Cortex of kidney (tissue), 1 donor: ENCODE results near the gene MAPK4.
"Not testable (repeated sequence)": the region's sequence is repeated elsewhere in the genome, so short reads cannot be mapped to it uniquely, and the experiment has no call there.

ENCODE experiments used
- DNase-seq: peaks from one replicate; lab custom pipeline; 2025; lab: John Stamatoyannopoulos, UW

Gene MAPK4

DNA sequence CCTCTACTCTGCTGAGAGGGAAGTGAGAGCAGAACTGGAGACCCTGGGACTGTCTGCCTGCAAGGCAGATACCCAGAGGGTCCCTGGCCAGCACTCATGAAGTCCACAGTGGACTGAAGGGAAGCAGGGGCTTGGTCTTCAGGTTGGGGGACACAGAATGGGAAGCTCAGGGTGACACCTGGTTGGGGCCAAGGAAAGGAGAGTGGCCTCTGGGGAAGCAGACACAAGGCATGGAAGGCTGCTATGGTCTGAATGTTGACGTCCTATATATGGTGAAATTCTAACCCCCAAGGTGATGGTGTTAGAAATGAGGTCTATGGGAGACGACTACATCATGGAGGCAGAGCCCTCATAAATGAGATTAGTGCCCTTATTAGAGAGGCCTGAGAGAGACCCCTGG lies 190.7 kb downstream of the MAPK4 start:
- DNase-seq: no peak

- no peak for DNase-seq
Observed at GRCh38 chr18:50751490-50751889, 191.6 kb downstream of the MAPK4 start.

DNA sequence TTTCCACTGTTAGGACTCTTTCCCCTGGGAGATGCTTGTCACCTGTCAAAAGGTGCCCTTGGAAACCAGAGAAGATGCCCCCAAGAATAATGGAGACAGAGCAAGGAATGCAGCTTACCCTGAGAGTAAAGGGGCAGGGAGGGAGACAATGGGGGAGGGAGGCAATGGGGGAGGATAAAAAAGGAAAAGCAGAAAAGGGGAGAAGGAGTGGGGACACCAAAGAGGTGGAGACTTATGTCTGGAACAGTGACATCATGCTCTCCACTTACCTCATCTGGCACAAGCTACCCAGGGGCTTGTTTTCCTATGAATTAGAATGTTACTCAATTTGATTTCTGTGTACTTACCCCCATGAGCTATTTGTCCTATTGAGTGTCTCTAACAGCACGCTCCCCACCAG lies 192.1 kb downstream of the MAPK4 start:
- DNase-seq: no peak

DNA sequence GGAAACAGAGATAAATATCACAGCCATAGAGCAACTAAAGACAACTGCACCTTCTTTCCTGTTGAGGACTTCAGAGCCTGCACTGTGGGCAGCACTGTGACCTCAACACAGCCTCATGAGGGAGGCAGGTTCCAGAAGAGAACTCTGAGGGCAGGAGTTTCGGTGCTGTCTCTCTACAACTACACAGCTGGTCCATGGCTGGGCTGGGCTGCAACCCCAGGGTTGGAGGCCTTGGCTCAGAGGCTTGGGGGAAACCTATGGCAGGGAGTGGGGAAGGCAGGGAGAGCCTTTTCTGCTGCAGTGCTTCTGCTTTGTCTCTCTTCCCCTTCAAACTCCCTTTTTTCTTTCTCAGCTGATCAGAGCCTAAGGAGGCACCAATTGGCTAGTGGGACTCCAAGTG lies 193.4 kb downstream of the MAPK4 start:
- no peak for DNase-seq

DNA sequence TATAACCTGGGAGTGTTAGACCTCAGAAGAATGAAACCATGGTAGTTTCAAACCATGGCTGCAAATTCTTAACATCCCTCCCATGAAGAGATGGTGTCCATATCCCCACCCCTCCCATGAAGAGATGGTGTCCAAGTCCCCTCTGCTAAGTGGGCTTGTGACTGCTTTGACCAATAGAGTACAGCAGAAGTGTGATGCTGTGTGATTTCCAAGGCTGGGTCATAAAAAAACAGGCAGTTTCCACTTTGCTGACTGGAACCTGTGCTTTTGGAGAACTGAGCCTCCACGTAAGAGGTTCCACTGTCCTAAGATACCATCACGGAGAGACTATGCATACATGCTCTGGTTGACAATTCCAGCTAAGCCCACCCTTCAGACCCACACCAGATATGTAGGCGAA lies 194.4 kb downstream of the MAPK4 start:
- no peak for DNase-seq

GRCh38 chr18:50757358-50757757 lies 197.5 kb downstream of the MAPK4 start:
- DNase-seq: no peak

- DNase-seq: no peak
Observed at GRCh38 chr18:50769463-50769862, 209.6 kb downstream of the MAPK4 start.

- DNase-seq: no peak
Observed at GRCh38 chr18:50775207-50775606, 215.3 kb downstream of the MAPK4 start.

- DNase-seq: no peak
Observed at GRCh38 chr18:50775726-50776125, 215.8 kb downstream of the MAPK4 start.

DNA sequence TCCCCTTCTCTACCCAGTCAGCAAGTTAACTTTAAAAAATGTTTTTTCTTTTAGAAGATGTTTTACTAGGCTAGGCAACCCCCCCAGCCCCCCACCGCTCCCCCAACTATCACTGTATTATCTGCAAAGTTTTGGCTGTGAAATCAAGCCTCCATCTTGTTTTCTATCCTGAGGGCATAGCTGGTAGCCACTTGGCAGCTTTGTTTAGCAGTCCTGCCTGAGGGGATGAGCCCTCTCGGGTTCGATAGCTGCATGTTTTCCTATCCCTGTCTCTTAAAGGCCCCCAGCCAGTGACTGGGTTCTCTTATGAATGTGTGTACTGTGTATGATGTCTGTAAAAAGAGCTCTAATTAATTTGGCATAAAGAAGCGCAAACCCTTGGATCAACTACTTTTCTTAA lies 216.5 kb downstream of the MAPK4 start:
- no peak for DNase-seq

GRCh38 chr18:50779021-50779420 lies 219.1 kb downstream of the MAPK4 start:
- not testable (repeated sequence) for DNase-seq
